HepG2 (cell line): Measurements from ENCODE around the gene ACBD3. TPM values are rescaled to one million over a fixed set of nuclear protein-coding genes. Genes with fewer than 3 reads are reported as not detected.
A peak's percentile ranks its signal among the peaks of the same experiment; 100 is the strongest.

Experiments
- ATF7 ChIP-seq, 2 experiments: fragments of 450-650 bp in 1 of 2; sonication (generic) in 1 of 2; formaldehyde crosslinking in 1 of 2; IDR thresholded peaks; 2 replicates each; pipeline versions ENCODE4 v1.4.0 to v1.6.1; 2016 to 2020; ENCODE audit warnings: antibody characterized with exemption in 1 of 2, mild to moderate bottlenecking in 1 of 2, missing genetic modification reagents in 1 of 2
- ESRRA ChIP-seq: sonication (generic); formaldehyde crosslinking; IDR thresholded peaks from 2 replicates; pipeline ENCODE4 v1.5.1; 2020; ENCODE audit warnings: mild to moderate bottlenecking, low read depth, missing genetic modification reagents
- HMGXB4 ChIP-seq, 2 experiments: sonication (generic) in 1 of 2; formaldehyde crosslinking in 1 of 2; IDR thresholded peaks; 2 replicates each; pipeline versions ENCODE4 v1.4.0 to v1.6.1; 2018 to 2020; ENCODE audit warnings: missing genetic modification reagents in 2 of 2, borderline replicate concordance in 1 of 2, low read depth in 1 of 2, mild to moderate bottlenecking in 1 of 2, missing biosample characterization in 1 of 2
- KDM5A ChIP-seq: fragments of 200-600 bp; sonication (generic); IDR thresholded peaks from 2 replicates; pipeline ENCODE4 v1.7.0; 2018; ENCODE audit warnings: antibody characterized with exemption, mild to moderate bottlenecking, low read length, borderline replicate concordance
- MYC ChIP-seq: sonication (generic); formaldehyde crosslinking; IDR thresholded peaks from 2 replicates; pipeline ENCODE4 v1.9.0; 2021; ENCODE audit warnings: missing genetic modification reagents, borderline replicate concordance
- MYPOP ChIP-seq: sonication (generic); formaldehyde crosslinking; IDR thresholded peaks from 2 replicates; pipeline ENCODE4 v1.8.1; 2023; ENCODE audit warnings: mild to moderate bottlenecking, moderate library complexity, missing genetic modification reagents
- MZF1 ChIP-seq: sonication (generic); formaldehyde crosslinking; IDR thresholded peaks from 2 replicates; pipeline ENCODE4 v1.8.1; 2023; ENCODE audit warnings: mild to moderate bottlenecking, missing genetic modification reagents, borderline replicate concordance
- PHF21A ChIP-seq: sonication (generic); formaldehyde crosslinking; IDR thresholded peaks from 2 replicates; pipeline ENCODE4 v1.5.0; 2020; ENCODE audit warnings: mild to moderate bottlenecking, missing genetic modification reagents
- PTBP1 ChIP-seq: fragments of 200-400 bp; formaldehyde crosslinking; IDR thresholded peaks from 2 replicates; pipeline ENCODE4 v1.6.1; 2018; ENCODE audit warnings: low read length, low read depth; ENCODE audit not compliant: poor library complexity, severe bottlenecking
- RBAK ChIP-seq: sonication (generic); formaldehyde crosslinking; IDR thresholded peaks from 2 replicates; pipeline ENCODE4 v1.5.1; 2020; ENCODE audit warnings: mild to moderate bottlenecking, missing genetic modification reagents
- REXO4 ChIP-seq: sonication (generic); formaldehyde crosslinking; IDR thresholded peaks from 2 replicates; pipeline ENCODE4 v1.8.0; 2022; ENCODE audit warnings: missing genetic modification reagents, mild to moderate bottlenecking, borderline replicate concordance
- SNRNP70 ChIP-seq: fragments of 200-400 bp; formaldehyde crosslinking; IDR thresholded peaks from 2 replicates; pipeline ENCODE4 v1.6.1; 2017; ENCODE audit warnings: mild to moderate bottlenecking, low read depth, low read length, moderate library complexity
- SRF ChIP-seq: IDR thresholded peaks from 2 replicates; pipeline ENCODE4 v1.6.1; 2011; ENCODE audit warnings: mild to moderate bottlenecking, low read depth, low read length, moderate library complexity
- TRIM22 ChIP-seq: fragments of 450-650 bp; IDR thresholded peaks from 2 replicates; pipeline ENCODE4 v1.6.1; 2017
- UBTF ChIP-seq: sonication (generic); formaldehyde crosslinking; IDR thresholded peaks from 2 replicates; pipeline ENCODE4 v1.4.0; 2020; ENCODE audit warnings: mild to moderate bottlenecking, missing genetic modification reagents
- XBP1 ChIP-seq: sonication (generic); formaldehyde crosslinking; IDR thresholded peaks from 2 replicates; pipeline ENCODE4 v1.5.0; 2020; ENCODE audit warnings: missing genetic modification reagents
- ZBTB42 ChIP-seq: sonication (generic); formaldehyde crosslinking; IDR thresholded peaks from 2 replicates; pipeline ENCODE4 v1.5.0; 2020; ENCODE audit warnings: mild to moderate bottlenecking, missing genetic modification reagents
- ZNF160 ChIP-seq: sonication (generic); formaldehyde crosslinking; IDR thresholded peaks from 2 replicates; pipeline ENCODE4 v1.8.0; 2022; ENCODE audit warnings: mild to moderate bottlenecking, inconsistent platforms, missing genetic modification reagents
- ZNF563 ChIP-seq: sonication (generic); formaldehyde crosslinking; IDR thresholded peaks from 2 replicates; pipeline ENCODE4 v1.8.0; 2022; ENCODE audit warnings: mild to moderate bottlenecking, moderate library complexity, missing genetic modification reagents
- ZNF672 ChIP-seq: sonication (generic); formaldehyde crosslinking; IDR thresholded peaks from 2 replicates; pipeline ENCODE4 v1.8.1; 2022; ENCODE audit warnings: missing genetic modification reagents
- ZUFSP ChIP-seq: sonication (generic); formaldehyde crosslinking; IDR thresholded peaks from 2 replicates; pipeline ENCODE4 v1.9.0; 2021; ENCODE audit warnings: missing genetic modification reagents, mild to moderate bottlenecking, borderline replicate concordance
- ZZZ3 ChIP-seq: sonication (generic); formaldehyde crosslinking; IDR thresholded peaks from 2 replicates; pipeline ENCODE4 v1.4.0; 2020; ENCODE audit warnings: missing genetic modification reagents, mild to moderate bottlenecking, borderline replicate concordance
- polyA plus RNA-seq, 8 experiments: library from polyadenylated mRNA; depleted of rRNA in 3 of 8; stranded (reverse) in 7 of 8; unstranded in 1 of 8; fragments of >200 nt; fragmentation: Illumina TruSeq in 4 of 8; extraction: Trizol in 4 of 8; gene quantifications; 2 replicates each; pipeline versions ENCODE4 v1.2.1 to v1.2.3, GENCODE V29; 2011 to 2016; ENCODE audit warnings: low read depth in 4 of 8, missing spikeins in 1 of 8, mixed read lengths in 1 of 8; ENCODE audit not compliant: insufficient read depth in 1 of 8
- total RNA-seq, 5 experiments: library from RNA; depleted of rRNA; stranded (reverse); fragments of >200 nt; fragmentation: Illumina TruSeq; extraction: Trizol; gene quantifications; 2 replicates each; pipeline ENCODE4 v1.2.3, GENCODE V29; 2016; ENCODE audit warnings: low read depth in 1 of 5

Gene ACBD3
- total and polyA plus RNA-seq, 2 of the 13 experiments (the other 11 are each of a cell fraction or from before 2014, with no cell fraction given): 24.3 to 39.3 TPM

- TF ChIP-seq MZF1 (CRISPR knock-in tag) (no peak), XBP1 (CRISPR knock-in tag) (no peak), TRIM22 (no peak), PHF21A (CRISPR knock-in tag) (peak; percentile 18; the same call in 1 of the 2 replicates), KDM5A (peak; percentile 37; the same call in 1 of the 2 replicates), PTBP1 (no peak), UBTF (CRISPR knock-in tag) (no peak), SRF (no peak), ZNF563 (CRISPR knock-in tag) (0 out of 2 replicates have a peak, but pooled peaks have one; percentile 14), ZNF160 (CRISPR knock-in tag) (peak; percentile 10; the same call in 1 of the 2 replicates), ZBTB42 (no peak), MYPOP (no peak), SNRNP70 (no peak), ATF7 (IDR thresholded peaks at IDR 0.05) (no peak), ATF7 (CRISPR knock-in tag; IDR thresholded peaks at IDR 0.05) (0 out of 2 replicates have a peak, but pooled peaks have one; percentile 1), RBAK (no peak), HMGXB4 (CRISPR knock-in tag; IDR thresholded peaks at IDR 0.05; ENCODE audit: borderline replicate concordance in 1 of 2, low read depth in 1 of 2) (peak in 1 of 2 experiments; percentile 16; a peak in 1 of 4 replicates), ESRRA (no peak), ZUFSP (no peak), ZNF672 (CRISPR knock-in tag) (no peak), REXO4 (CRISPR knock-in tag) (no peak), ZZZ3 (CRISPR knock-in tag) (no peak), MYC (CRISPR knock-in tag) (no peak)
These were observed 430 bp upstream of the ACBD3 start (continued) for GRCh38 chr1:226187019-226187322.
